Measurements from ENCODE around the gene CROT.

The CROT gene

DNA sequence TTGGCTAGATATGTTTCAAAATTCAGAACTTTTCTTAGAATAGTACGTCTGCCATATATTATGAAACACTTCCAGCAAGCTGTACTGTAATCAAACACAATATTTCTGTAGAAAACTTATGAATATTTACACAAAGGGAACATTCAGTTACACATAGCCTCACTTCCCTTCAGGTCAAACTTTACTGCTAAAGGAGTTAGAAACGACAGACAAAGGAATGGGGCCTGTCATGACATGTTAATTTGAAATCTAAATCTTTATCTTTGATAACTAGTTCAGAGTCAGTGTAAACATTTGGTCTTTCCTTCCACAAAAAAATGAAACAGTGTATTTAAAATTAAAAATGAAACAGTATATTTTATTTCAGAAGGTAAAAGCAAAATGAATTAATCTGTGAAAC is 1.0 kb upstream of the CROT start:
- peak in 1 of 2 donors; percentile 2 for DNase-seq

DNA sequence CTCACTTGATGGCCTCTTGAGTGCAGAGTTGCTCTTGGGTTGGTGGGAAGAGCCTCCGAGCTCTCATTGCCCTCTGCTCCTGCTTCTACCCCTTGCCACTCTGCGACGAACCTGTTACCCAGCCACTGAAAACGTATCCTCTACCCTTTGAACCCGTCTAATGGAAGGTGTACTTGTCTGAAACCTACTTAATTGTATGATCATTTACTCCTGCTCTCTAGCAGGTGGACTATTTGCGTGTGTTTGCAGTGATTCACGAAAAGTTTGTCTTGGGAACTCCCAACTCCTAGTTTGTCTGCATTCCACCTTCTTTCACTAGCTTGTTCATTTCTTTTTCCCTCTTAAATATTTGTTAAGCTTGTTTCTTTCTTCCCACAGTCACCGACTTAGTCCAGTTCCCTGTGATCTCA is 503 bp downstream of the CROT start:
- DNase-seq, result no peak

DNA sequence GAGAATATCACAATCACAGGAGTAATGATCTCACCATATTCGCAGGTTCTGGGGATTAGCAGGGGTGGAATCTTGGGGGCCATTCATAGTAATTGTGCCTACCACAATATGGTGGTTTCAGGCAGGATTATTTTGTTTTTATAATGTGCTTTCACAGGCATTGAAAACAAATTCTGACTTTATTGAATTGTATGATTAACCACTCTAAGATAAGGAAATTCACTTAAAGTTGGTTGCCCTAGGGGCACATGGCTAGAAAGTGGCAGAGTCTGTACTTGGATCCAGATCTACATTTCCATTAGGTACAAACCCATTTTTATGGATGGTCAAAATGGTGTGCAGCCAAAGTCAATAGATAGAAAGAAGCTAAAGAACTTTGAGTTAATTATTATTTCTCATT is 1.7 kb downstream of the CROT start:
- DNase-seq, result no peak

DNA sequence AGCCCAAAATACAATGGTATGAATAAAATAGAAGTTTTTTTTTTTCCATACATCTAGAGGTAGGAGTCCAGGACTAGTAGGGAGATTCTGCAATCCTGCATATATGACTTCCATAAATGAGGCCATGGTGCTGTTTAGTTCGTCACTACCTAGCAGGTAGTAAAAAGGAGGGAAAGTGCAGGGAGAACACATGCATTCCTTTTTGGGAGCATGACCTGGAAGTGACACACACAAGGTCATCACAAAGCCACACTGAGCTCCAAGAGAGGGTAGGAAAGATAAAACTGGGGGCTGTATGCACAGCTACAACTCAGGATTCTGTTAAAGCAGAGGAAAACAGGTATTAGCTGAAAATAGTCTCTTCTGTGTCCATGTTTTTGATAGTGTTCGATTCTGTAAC is 2.2 kb downstream of the CROT start:
- DNase-seq, result no peak

DNA sequence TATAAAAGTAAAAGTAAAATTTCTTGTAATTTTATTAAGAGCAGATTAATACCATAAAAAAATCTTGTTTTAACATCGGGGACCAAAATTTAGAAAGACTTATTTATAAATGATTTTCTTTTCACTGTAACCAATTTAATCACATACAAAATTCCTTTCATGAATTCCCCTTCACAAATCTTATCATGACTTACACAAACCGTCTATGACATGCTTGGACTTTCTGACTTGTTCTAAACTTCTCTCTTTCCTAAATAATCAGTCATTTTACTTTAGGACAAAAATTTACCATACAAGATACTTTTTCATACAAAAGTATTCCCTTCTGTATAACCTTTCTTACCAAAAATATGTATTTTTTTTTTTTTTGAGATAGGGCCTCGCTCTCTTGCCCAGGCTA is 9.3 kb downstream of the CROT start:
- DNase-seq, result no peak

DNA sequence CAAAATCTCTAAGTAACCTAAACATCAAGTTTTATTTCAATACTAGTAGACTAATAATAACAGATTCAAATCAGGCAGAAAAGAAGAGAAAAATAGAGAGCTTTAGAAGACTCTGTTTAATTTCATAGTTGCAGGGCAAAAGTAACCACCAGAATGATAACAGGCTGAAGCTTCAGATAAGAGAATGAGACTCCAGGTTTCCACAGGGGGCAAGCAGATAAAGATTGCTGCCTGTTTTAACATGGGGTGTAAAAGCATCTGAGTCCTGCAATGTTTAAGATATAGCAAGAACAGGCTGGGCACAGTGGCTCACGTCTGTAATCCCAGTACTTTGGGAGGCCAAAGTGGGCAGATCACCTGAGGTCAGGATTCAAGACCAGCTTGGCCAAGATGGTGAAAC is 11.0 kb downstream of the CROT start:
- no peak for DNase-seq

DNA sequence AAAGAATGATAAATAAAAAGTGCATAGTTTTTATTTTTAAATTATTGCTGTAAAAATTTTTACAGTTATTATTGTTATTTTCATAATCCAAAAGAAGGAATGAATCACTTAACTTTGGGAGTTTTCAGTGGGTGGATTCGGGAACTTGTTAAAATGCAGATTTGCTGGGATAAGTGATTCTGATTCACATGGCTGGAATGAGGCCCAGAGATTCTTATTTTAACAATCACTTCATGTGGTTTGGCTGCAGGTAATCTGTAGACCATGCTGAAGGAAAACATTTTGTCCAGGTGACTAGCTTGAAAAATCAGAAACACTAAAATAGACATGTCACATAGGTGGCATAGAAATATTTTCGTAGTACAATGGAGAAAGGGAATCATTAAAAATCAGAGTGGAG is 13.9 kb downstream of the CROT start:
- DNase-seq, result no peak

DNA sequence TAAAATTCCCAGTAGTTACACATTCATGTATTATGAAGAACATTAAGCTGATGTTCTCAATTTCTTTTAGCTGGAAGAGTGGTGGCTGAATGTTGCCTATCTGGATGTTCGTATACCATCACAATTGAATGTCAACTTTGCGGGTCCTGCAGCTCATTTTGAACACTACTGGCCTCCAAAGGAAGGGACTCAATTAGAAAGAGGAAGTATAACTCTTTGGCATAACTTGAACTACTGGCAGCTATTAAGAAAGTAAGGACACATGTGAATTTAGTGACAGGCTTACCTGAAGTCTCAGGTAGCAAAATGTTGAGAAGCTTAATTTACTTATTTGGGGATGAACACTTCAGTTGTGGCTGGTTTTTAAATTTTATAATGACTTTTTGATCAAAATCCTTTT is 15.9 kb downstream of the CROT start:
- no peak for DNase-seq

DNA sequence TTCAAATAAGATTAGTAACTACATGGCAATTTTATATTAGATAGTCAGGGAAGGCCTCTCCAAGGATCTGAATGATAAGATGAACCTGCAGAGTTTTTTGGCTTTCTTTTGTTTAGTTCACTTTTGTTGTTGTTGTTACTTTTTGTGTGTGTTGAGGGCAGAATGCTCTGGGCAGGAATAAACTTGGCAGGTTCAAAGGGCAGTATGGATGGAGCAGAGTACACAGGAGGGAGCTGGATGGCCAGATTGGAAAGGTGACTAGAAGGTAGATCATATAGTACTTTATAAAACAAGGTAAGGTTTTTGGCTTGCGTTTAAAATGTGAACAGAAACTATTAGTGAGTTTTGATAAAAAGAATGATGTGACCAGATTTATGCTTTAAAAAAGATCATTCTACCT is 17.9 kb downstream of the CROT start:
- DNase-seq, result no peak

DNA sequence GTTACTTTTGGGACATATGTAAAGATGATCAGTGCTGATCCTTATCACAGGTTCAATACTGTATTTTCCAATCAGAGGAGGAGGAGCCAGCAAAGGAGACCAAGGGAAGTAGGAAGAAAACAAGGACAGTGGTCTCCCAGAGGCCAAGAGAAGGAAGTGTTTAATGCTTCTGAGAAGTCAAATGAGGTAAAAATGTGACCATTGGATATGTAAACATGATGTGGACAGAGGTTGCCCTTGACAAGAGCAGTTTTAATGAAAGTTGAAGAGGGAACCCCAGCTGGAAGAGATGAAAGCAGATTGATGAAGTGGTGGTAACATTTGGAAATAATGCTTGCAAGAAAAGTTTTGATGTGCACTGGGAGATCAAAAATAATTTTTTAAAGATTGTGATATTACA is 18.8 kb downstream of the CROT start:
- DNase-seq, result no peak

DNA sequence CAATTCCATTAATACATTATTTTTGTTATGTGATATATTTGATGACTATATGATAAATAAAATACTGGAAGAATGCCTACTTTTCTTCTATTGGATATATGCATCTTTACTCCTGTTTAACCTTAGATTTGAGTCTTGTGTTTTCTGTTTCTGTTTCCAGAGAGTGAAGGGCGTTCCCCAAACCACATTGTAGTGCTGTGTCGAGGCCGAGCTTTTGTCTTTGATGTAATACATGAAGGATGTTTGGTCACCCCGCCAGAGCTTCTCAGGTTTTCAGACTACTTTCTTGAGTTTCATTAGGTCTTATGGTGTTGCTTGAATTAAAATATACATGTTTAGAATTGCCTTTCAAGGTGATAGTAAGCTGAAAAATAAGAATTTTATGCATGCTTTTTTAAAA is 23.8 kb downstream of the CROT start:
- no peak for DNase-seq

DNA sequence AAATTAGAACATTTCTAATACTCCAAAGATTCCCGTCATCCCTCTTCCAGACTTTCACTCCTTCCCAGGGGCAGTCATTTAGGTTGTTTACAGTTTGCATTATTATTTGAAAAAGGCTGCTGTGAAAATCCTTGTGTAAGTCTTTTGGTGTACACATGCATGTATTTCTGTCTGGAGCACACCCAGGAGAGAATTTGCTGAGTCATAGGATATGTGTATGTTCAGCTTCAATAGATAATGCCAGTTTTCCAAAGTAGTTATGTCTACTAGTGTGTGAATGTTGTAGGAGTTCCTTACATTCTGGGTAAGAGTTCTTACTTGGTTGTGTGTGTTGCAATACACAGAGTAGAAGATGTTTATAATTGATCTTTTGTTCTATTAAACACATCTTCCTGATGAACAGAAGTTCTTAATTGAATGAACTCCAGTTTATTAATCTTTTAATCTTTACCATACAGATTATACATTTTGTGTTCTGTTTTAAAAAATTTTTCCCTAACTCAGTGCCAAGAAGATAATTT is 25.3 kb downstream of the CROT start:
- DNase-seq, result no peak

DNA sequence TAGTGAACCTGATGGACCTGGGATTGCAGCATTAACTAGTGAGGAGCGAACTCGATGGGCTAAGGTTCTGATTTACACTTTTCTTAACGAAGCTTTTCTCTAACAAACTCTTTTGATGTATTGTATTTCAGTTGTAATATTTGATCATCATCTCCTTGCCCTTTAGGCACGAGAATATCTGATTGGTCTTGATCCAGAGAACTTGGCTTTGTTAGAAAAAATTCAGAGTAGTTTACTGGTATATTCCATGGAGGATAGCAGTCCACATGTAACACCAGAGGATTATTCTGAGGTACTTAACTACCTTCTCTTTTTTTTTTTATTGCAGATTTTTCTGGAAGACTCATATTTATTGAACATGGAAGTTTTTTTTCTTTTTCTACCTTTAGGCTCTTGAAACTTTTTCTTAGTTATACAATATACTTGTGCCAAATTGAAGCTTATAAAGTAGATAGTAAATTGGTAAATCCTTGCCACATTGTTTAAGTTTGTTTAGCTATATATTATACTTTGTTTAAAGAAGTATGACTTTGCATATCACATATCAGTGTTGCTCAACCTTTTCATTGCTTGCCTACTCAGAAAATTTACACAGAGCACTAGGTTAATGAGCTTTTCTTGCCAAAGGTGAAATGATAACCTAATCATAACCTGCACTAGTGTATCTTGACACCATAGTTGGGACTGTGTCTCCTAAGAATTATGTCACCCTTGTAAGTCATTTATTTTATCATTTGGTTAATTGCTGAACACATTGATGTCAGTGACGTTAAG is 30.4 kb downstream of the CROT start:
- no peak for DNase-seq

DNA sequence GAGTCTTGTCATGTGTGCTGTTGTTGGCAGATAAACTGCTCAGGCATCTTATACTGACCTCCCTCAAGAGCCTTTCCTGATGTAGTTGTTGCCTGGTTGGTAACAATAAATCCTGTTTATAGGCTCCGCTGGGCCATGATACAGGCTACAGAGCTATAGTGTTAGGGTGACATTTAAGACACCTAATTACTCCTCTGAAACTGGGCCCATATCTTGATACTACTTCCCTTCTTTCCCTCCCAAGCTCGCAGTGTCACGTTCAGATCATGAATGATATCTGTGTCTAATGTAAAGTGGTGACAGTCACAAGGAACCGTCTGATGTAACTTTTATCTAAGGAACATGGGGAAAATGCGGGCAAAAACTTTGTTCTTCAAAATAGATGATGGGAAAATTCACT is 35.4 kb downstream of the CROT start:
- DNase-seq, result no peak

DNA sequence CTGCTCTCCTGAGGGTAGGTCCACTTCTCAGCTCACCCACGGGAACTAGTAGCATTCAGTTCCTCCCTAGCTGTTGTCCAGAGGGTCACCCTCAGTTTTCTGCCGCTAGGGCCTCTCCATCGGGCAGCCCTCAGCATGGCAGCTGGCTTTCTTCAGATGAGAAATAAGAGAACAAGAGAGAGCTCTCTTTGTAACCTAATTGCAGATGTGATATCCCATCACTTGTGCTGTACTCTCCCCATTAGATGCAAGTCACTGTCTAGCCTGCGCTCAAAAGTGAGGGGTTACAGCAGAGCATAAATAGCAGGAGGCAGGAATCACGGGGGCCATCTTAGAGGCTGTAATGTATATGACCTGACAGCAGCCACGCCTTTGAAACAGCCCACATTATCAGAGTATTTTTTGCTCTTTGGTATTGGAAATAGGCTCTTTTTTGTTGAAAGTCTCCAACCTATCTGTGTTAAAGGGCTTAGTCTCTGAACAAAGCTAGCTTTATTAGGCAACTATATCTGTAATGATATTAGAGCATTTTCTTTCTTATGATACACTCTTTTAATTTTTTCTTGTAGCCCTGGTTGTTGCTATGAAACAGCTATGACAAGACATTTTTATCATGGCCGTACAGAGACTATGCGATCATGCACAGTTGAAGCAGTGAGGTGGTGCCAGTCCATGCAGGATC is 45.7 kb downstream of the CROT start:
- DNase-seq, result no peak

DNA sequence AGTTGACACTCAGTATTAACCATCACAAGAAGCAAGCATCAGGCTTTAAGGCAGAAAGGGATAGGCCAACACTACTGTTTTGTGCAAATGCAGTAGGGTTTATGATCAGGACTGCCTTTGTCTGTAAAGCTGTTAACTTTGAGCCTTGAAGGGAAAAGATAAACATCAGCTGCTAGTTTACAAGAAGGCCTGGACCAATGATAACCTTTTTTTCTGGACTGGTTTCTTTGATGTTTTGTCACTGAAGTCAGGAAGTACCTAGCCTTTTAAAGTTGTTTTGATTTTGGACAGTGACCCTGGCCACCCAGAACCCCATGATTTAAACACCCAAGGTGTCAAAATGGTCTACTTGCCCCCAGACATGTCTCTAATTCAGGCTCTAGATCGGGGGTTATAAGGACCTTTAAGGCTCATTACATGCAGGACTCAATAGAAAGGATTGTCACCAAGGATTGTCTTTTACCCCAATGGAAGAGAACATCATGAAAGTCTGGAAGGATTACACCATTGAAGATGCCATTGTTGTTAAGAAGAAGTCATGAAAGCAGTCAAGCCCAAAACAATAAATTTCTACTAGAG is 50.1 kb downstream of the CROT start:
- DNase-seq, result no peak

DNA sequence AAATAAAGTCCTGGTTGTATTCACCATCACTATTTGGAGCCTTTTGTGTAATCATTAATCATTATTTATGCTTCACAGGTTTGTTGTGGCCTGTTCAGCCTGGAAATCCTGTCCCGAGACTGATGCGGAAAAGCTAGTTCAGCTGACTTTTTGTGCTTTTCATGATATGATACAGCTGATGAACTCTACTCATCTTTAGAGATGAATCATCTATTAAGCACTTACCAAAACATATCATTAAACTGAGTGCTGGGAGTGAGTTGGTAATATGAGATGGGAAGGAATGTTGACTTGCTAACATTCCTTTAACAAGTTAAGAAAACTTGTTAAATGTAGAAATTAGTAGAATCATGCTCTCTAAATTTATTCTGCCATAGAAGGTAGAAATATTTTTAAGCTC is 53.0 kb downstream of the CROT start:
- no peak for DNase-seq

DNA sequence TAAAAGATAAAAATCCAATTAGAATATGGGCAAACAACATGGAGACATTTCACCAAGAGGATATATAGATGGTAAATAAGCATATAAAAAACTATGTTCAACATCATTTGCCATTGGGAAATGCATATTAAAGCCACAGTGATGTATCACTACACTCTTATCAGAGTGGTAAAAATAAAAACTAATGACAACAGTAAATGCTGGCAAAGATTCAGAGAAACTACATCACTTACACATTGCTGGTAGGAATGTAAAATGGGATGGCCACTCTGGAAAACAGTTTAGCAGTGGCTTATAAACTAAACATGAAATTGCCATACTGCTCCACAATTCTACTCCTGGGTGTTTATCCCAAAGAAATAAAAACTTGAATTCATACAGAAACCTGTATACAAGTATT is 59.2 kb downstream of the CROT start:
- no peak for DNase-seq

DNA sequence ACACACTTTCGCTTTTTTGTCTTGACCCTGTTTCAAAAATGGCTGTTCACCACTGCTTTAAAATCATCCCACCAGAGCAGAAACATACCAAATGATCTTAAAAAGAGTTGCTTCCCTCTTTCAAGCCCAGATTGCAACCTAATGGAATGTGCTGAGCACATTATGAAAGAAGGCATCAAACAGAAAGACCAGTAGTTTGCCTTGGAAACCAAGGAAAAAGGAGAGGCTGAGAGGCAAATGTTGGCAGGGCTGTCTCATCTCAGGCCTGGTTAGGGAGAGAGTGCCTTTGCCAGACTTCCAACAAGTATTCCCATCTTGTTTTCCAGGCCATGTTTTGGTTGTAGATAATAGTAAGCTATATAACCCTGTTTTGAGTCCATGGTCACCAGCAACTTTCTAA is 65.7 kb downstream of the CROT start:
- DNase-seq, result no peak

DNA sequence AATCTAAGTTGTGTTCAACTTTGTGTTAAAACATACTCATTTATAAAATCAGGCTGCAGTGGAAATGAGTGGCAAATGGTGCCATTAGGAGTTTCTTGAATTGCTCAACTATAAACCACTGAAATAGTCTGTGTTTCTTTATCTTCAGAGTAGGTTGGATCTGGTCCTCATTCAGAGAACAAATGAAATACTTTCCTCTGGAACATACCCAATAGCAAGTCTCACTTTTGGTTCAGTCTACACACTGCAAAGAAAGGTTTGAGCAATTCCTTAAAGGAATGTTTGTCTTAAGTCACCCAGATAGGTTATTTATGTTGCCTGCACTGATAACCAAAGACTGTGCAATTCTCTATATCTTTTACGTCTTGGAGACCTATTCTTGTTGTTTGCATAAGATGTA is 67.6 kb downstream of the CROT start:
- DNase-seq, result no peak

DNA sequence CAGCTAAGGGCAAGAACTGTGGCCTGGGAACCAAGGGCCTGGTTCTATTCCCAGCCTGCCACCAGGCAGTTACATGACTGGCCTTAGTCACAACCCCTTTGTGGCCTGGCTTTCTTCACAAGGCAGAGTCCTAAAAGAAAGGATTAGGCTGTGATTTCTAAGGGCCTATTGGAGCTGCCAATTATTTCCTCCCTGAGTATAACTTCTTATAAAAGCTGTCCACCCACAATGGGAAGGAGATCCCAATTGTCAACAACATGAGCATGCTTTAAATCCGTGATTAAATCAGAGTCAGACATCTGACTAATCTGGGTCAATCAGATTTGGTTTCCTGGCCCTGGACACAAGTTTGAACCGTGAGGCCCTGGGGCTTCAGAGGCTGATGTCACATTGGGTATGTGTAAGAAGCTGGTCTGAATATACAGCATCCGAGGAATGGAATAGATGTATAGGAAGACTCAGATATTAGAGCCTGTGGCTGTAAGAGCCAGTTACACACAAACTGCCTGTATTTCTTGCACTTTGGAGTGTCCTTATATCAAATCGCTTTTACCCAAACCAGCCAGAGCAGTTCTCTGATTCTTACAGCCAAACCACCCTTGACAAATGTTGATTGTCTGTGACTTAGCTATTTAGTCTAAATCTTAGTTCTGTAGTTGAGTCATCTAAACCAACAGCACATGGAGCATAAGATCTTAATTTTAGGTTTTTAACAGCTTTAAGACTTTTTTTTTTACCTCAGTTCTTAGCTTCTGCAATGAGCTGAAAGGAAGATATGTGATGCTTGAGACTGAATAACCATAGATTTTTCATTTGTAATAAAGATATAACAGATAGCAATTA is 68.7 kb downstream of the CROT start:
- no peak for DNase-seq

DNA sequence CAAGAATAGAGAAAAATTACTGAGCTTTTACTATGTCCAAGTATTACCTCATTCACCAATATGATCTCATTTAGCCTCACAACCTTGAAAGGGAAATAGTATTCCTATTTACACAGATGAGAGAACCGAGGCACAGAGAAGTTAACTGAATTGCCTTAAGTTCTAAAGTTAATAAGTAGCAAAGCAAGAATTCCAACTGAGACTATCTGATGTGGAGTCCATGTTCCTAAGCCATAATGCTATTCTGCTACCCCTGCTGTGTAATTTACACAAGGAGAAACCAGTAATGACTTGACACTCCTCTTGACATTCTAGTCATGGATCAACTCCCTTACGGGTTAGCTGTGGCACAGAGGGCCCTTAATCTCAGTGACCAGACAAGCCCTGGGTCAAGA is 69.3 kb downstream of the CROT start:
- no peak for DNase-seq

Data from inflammatory macrophage treated with lipopolysaccharide for 1 hour (primary cell).